Measurements from ENCODE around the gene SGIP1.

GRCh38 chr1:66599899-66600737 is 66.2 kb downstream of the SGIP1 start:
- TF ChIP-seq CTCF (IDR thresholded peaks at IDR 0.05): no peak
- TF ChIP-seq POLR2AphosphoS5 (IDR thresholded peaks at IDR 0.05): no peak
- TF ChIP-seq POLR2A (IDR thresholded peaks at IDR 0.05): no peak

All from sigmoid colon (tissue), 4 donors.